ENCODE measurements around the gene MYO1D.

MYO1D gene

DNA sequence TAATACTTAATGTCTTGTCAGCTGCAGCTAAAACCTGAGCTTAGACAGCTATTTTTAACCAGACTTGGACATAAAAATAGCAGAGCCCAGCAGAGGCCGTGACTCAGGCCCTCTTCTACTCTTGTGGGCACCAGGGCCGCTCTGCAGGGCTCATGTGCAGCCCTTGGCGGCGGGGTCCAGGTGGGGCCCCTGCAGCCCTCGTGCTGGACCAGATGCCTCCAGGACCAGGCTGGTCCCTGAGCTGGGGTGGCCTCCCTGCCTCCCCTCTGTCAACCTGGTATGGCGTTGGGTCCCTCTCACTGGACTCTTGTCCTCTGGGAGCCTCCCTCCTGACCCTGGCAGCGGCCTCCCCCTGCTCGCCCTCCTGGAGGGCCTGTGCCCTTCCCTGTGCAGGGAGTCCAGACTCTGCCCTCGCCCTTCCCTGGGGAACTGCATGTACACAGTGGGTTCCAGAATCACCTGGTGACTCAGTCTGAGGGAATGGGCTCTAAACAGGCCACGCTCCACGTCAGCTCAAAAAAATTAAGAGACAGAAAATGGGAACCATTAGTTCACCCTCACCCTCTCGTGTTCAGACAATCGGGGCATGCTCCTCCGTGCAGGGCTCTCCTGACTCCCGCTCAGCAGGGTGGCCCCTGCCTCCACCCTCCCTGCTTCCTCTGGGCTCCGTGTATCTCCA lies 380.4 kb downstream of the MYO1D start:
- peak; percentile 20 to 95 for DNase-seq (ENCODE audit: low read depth in 2 of 2)
- H3K4me3 ChIP-seq (replicated peaks in 1 of 2; ENCODE audit: low read depth in 2 of 2, low read length in 2 of 2), result no peak overlapping the region
- TF ChIP-seq, protein P1, sequence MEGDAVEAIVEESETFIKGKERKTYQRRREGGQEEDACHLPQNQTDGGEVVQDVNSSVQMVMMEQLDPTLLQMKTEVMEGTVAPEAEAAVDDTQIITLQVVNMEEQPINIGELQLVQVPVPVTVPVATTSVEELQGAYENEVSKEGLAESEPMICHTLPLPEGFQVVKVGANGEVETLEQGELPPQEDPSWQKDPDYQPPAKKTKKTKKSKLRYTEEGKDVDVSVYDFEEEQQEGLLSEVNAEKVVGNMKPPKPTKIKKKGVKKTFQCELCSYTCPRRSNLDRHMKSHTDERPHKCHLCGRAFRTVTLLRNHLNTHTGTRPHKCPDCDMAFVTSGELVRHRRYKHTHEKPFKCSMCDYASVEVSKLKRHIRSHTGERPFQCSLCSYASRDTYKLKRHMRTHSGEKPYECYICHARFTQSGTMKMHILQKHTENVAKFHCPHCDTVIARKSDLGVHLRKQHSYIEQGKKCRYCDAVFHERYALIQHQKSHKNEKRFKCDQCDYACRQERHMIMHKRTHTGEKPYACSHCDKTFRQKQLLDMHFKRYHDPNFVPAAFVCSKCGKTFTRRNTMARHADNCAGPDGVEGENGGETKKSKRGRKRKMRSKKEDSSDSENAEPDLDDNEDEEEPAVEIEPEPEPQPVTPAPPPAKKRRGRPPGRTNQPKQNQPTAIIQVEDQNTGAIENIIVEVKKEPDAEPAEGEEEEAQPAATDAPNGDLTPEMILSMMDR (IDR thresholded peaks at IDR 0.05; ENCODE audit: low read depth, low read length), result no peak

DNA sequence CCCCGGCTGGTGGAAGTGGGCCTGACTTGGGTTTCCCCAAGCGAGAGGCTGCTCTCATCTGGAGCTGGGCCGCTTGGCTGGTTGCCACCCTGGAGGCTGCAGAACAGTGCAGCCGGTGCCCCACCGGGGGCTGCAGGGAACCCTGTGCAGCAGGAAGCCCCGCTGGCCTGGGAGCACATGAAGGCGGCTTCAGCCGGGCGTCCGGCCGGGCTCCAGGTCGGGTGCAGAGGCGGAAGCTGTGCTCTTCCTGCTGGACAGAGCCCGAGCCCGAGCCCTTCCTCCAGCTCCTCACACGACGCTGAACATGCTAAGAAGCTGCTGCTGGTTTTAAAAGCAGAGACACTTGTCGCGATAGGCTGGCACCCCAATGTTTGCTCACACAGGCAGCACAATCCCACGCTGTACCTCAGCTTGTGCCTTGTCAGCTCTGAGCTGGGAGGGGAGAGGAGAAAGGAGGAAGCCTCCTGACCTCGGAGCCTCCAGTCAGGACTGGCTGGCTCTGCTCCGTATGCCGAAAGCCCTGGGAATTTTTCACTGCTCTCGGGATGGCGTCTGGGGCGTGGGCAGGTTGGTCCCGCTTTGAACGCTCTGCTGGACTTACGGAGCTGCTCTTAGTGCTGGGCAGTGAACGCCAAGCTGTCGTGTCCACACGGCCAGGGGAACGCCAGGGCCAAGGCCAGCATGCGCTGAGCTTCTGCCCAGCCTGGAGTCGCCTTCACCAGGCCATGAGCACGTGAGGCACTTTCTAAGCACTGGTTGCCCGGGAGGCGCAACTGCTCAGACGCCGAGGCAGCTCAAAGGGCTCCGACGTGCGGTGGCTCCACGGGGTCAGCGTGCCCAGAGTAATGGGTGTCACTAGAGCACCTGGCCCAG lies 381.3 kb downstream of the MYO1D start:
- TF ChIP-seq, protein P1 (IDR thresholded peaks at IDR 0.05; ENCODE audit: low read depth, low read length), result no peak
- peak in 1 of 2 donors; percentile 54 for DNase-seq (ENCODE audit: low read depth in 2 of 2)
- no peak overlapping the region for H3K4me3 ChIP-seq (replicated peaks in 1 of 2; ENCODE audit: low read depth in 2 of 2, low read length in 2 of 2)

DNA sequence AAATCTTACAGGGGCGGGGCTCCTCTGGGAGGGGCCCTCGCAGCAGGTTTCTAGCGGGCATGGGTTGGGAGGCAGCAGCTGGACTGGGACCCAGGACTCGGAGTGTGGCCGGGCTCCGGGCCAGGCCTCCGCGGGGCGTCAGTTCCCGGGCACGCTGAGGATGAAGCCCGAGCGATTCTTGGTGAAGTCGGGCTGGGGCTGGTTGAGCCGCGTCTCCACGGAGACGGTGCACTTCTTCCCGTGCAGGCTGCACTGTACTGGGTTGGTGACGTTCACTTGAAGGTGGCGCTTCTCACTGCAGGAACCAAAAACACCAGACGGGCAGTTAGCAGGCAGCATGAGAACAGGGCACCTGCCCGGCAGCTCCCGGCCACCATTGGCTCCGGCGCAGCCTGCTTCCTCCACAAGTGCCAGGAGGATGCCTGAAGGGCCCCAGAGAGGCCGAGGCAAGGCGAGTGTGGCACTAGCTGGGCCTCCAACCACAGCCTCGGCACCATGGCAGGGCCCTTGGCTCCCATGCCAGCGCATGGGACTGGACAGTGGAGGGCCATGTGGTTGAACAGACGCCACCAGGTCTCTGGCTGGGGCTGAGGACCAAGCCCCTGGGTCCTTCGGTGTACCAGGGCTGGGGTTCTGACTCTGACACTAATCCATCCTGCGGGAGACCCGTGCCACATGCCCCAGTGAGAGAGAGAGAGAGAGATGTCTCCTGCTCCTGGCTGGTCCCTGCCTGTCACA lies 382.1 kb downstream of the MYO1D start:
- TF ChIP-seq, protein P1 (IDR thresholded peaks at IDR 0.05; ENCODE audit: low read depth, low read length), result no peak
- DNase-seq (ENCODE audit: low read depth in 2 of 2), result no peak
- no peak overlapping the region for H3K4me3 ChIP-seq (replicated peaks in 1 of 2; ENCODE audit: low read depth in 2 of 2, low read length in 2 of 2)

DNA sequence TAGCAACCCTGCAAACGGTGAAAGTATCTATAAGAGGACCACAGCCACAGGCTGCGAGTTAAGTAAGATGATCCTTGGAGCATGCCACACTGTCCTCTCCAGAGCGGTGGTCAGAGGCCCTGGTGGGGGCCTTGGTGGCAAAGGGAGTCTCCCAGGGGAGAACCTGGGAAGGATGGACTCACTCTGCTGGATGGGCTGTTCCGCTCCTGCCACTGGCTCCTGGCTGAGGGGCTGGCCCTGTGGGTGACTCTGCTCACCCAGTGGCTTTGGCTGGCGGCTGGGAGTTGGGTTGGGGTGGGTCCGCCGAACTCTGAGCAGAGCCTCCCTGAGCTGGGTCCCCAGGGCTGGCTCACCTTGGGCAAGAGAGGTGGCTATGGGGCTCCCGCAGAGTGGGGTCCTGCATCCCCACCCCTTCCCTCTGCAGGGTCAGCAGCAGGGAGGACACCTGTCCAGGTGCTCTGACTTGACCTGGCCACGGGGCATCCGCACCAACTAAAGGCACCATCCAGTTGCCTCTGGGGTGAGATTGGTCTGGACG lies 382.9 kb downstream of the MYO1D start:
- TF ChIP-seq, protein P1 (IDR thresholded peaks at IDR 0.05; ENCODE audit: low read depth, low read length), result no peak
- H3K4me3 ChIP-seq (replicated peaks in 1 of 2; ENCODE audit: low read depth in 2 of 2, low read length in 2 of 2), result no peak overlapping the region
- no peak for DNase-seq (ENCODE audit: low read depth in 2 of 2)

DNA sequence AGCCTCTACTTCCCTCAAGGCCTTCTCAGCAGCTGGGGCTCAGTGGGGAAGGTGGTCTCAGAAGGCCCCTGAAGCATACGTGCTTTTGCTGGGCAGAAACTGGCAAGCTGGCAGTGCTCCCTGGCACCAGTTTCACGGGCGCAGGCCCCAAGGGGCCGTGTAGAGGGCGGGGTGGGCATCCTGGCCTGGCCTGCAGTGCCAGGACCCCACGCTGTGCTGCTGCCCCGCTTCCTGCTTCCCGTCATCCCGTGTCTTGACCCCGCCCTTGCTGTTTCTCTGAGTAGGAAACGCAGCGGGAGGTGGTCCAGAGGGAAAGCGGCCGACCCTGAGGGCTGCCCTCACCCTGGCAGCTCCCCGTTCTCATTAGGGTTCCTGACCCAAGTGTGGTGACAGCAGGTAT lies 383.4 kb downstream of the MYO1D start:
- no peak for DNase-seq (ENCODE audit: low read depth in 2 of 2)
- TF ChIP-seq, protein P1 (IDR thresholded peaks at IDR 0.05; ENCODE audit: low read depth, low read length), result no peak
- no peak overlapping the region for H3K4me3 ChIP-seq (replicated peaks in 1 of 2; ENCODE audit: low read depth in 2 of 2, low read length in 2 of 2)

DNA sequence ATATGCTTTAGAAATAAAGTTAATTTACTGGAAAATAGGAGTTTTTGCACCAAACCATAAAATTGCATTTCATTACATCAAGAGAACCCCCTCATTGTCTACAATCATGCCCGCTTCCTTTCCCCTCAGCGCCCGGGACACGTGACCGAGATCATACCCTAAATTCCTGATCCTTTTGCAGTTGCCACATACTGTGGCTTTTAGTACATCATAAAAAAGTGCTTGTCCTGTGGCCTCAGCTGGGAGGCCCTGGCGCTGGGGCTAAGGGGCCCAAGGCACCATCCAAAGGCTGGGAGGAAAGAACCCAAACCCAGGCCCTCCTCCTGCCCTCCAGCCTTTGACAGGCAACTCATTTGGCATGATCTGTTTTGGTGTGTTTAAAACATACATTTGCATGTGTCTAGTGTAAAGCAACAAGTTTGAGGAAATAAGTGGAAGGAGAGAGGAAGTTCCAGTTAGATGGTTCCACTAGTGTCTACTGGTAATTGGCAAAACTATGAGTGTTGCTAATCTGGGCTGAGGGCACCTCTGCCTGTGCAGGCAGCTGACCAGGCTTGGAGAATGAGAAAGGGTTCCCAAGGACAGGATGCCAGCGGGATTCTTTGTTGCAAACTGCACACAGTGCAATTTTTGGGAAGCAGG lies 384.2 kb downstream of the MYO1D start:
- DNase-seq (ENCODE audit: low read depth in 2 of 2), result no peak
- TF ChIP-seq, protein P1 (IDR thresholded peaks at IDR 0.05; ENCODE audit: low read depth, low read length), result no peak
- H3K4me3 ChIP-seq (replicated peaks in 1 of 2; ENCODE audit: low read depth in 2 of 2, low read length in 2 of 2), result no peak overlapping the region
